Uterus (tissue), 4 donors: ENCODE data around the gene SRCAP. TPM values are rescaled to one million over a fixed set of nuclear protein-coding genes. Genes with fewer than 3 reads are reported as not detected.

ENCODE experiments used
- DNase-seq, 2 donors: peaks; one replicate each; pipeline ENCODE4 v3.0.0-alpha.2; 2019 to 2020
- H3K27ac ChIP-seq, 2 donors: fragments of 200-600 bp; sonication (generic); 1 replicate in 1 of 2; 2 replicates in 1 of 2; pipeline ENCODE4 v1.5.1; 2016 to 2018
- H3K27me3 ChIP-seq, 2 donors: fragments of 200-600 bp; sonication (generic); one replicate each; pipeline ENCODE4 v1.5.1; 2018 to 2019; ENCODE audit warnings: control low read depth in 1 of 2
- H3K36me3 ChIP-seq, 2 donors: fragments of 200-600 bp; sonication (generic); one replicate each; pipeline ENCODE4 v1.5.1; 2019; ENCODE audit warnings: control low read depth in 1 of 2
- H3K4me1 ChIP-seq, 2 donors: fragments of 200-600 bp; sonication (generic); one replicate each; pipeline ENCODE4 v1.5.1; 2018 to 2019; ENCODE audit warnings: control low read depth in 1 of 2
- H3K4me3 ChIP-seq, 2 donors: fragments of 200-600 bp; sonication (generic); 1 replicate in 1 of 2; 2 replicates in 1 of 2; pipeline ENCODE4 v1.5.1; 2018 to 2019; ENCODE audit warnings: mild to moderate bottlenecking in 1 of 2
- H3K9me3 ChIP-seq, 2 donors: fragments of 200-600 bp; sonication (generic); one replicate each; pipeline ENCODE4 v1.5.1; 2019; ENCODE audit warnings: control low read depth in 1 of 2
- CTCF ChIP-seq, 4 experiments: fragments of 200-600 bp in 2 of 4; fragments of 450-650 bp in 2 of 4; sonication (generic) in 2 of 4; IDR thresholded peaks; one replicate each; pipeline ENCODE4 v1.5.1; 2016 to 2019; ENCODE audit warnings: antibody characterized with exemption in 4 of 4, mild to moderate bottlenecking in 2 of 4, moderate library complexity in 1 of 4
- POLR2A ChIP-seq, 2 donors: fragments of 450-650 bp; IDR thresholded peaks; one replicate each; pipeline ENCODE4 v1.6.1; 2016; ENCODE audit warnings: antibody characterized with exemption in 2 of 2, mild to moderate bottlenecking in 1 of 2, moderate library complexity in 1 of 2
- intact Hi-C: fragments of 100-400 bp; cut with DNase I; formaldehyde crosslinking; loops from one replicate; pipeline ENCODE4 v1.15.1; 2023; ENCODE audit warnings: low total_unique reads
- total RNA-seq, 4 donors: library from RNA; depleted of rRNA in 3 of 4; stranded (reverse); fragments of >200 nt in 3 of 4; gene quantifications; one replicate each; pipeline versions ENCODE4 v1.1.0 to v1.2.4, GENCODE V29; 2014 to 2023
- donor health status: DM: yes; HTN: yes; CAD: no.

SRCAP gene
- total RNA-seq, 4 donors from 2014 or later, result 5.6 to 80.7 (median 26.0) TPM

GRCh38 chr16:30783280-30784109, 84.5 kb downstream of the SRCAP start:
- intact Hi-C loops, result no loop called here
- Histone ChIP-seq H3K9me3 (no peaks in the 10 kb centered on the region), H3K4me1 (peaks cover 8 to 10% of the 10 kb centered on the region in 2 donors), H3K27me3 (no peaks in the 10 kb centered on the region), H3K4me3 (no peak overlapping the region), H3K27ac (no peak overlapping the region), H3K36me3 (no peaks in the 10 kb centered on the region)
- no peak for DNase-seq
- no peak for TF ChIP-seq CTCF (IDR thresholded peaks at IDR 0.05)

GRCh38 chr16:30784215-30784614, 85.2 kb downstream of the SRCAP start:
- no peak overlapping the region for H3K4me3 ChIP-seq
- no peaks in the 10 kb centered on the region for H3K9me3 ChIP-seq
- no peaks in the 10 kb centered on the region for H3K36me3 ChIP-seq
- TF ChIP-seq POLR2A (IDR thresholded peaks at IDR 0.05), result no peak
- no peak for DNase-seq
- H3K27ac ChIP-seq, result no peak overlapping the region
- H3K4me1 ChIP-seq, result peaks cover 8 to 10% of the 10 kb centered on the region in 2 donors
- no peaks in the 10 kb centered on the region for H3K27me3 ChIP-seq
- intact Hi-C loops, result no loop called here

- Histone ChIP-seq H3K36me3 (no peaks in the 10 kb centered on the region), H3K27me3 (no peaks in the 10 kb centered on the region), H3K4me3 (peak overlapping the region; percentile 78 to 80), H3K9me3 (no peaks in the 10 kb centered on the region), H3K27ac (no peak overlapping the region), H3K4me1 (peaks cover 8 to 10% of the 10 kb centered on the region in 2 donors)
- intact Hi-C loops, result no loop called here
- no peak for TF ChIP-seq CTCF (IDR thresholded peaks at IDR 0.05)
- no peak for TF ChIP-seq POLR2A (IDR thresholded peaks at IDR 0.05)
- no peak for DNase-seq
Observed at GRCh38 chr16:30785126-30786106, 86.4 kb downstream of the SRCAP start.

GRCh38 chr16:30786115-30786935, 87.4 kb downstream of the SRCAP start:
- Histone ChIP-seq H3K9me3 (no peaks in the 10 kb centered on the region), H3K4me3 (peak overlapping the region; percentile 78 to 80), H3K27me3 (no peaks in the 10 kb centered on the region), H3K36me3 (no peaks in the 10 kb centered on the region), H3K27ac (peak overlapping the region; percentile 84 to 90), H3K4me1 (peaks cover 8 to 10% of the 10 kb centered on the region in 2 donors)
- TF ChIP-seq CTCF (IDR thresholded peaks at IDR 0.05) (no peak), POLR2A (IDR thresholded peaks at IDR 0.05) (no peak)
- peak in 1 of 2 donors; percentile 39 for DNase-seq
- intact Hi-C loops, result no loop called here
